H1 (cell line): ENCODE measurements around the gene SORCS3. TPM values are rescaled to one million over a fixed set of nuclear protein-coding genes. Genes with fewer than 3 reads are reported as not detected.

ENCODE experiments used
- NANOG ChIP-seq: IDR thresholded peaks from 2 replicates; pipeline ENCODE4 v1.6.1; 2011; ENCODE audit warnings: low read length, low read depth, mild to moderate bottlenecking, inconsistent platforms; ENCODE audit not compliant: insufficient read depth, poor library complexity, severe bottlenecking
- polyA plus RNA-seq, 7 experiments: library from polyadenylated mRNA; depleted of rRNA in 3 of 7; stranded (reverse) in 5 of 7; unstranded in 2 of 7; fragments of >200 nt in 5 of 7; fragments of 200-250 nt in 2 of 7; gene quantifications; 1 replicate in 5 of 7; 2 replicates in 1 of 7; 4 replicates in 1 of 7; pipeline versions ENCODE4 v1.2.1 to v1.2.3, GENCODE V29; 2011 to 2013; ENCODE audit warnings: missing spikeins in 2 of 7, mixed read lengths in 2 of 7
- total RNA-seq: library from RNA; stranded (reverse); fragmentation: NEBNext Ultra II Directional; extraction: Animal tissue kit (Norgen Biotek cat#: 25700); gene quantifications from 2 replicates; pipeline ENCODE4 v1.2.1, GENCODE V29; 2021

Gene SORCS3
- total and polyA plus RNA-seq, 2 of the 8 experiments (the other 6 are each of a cell fraction or from before 2014, with no cell fraction given) = 0.26 to 0.88 TPM

- TF ChIP-seq NANOG = no peak
- TF ChIP-seq, all 59 proteins: peak for 0
Measured at GRCh38 chr10:104795411-104795810, 154.3 kb downstream of the SORCS3 start (continued).
